Activated T-cell treated with anti-CD3 and anti-CD28 coated beads for 24 hours (primary cell): ENCODE measurements around the gene ARAP1.

Experiments
- DNase-seq: peaks from one replicate; pipeline ENCODE4 v3.0.0-alpha.2; 2020; ENCODE audit warnings: low read depth

ARAP1 gene

DNA sequence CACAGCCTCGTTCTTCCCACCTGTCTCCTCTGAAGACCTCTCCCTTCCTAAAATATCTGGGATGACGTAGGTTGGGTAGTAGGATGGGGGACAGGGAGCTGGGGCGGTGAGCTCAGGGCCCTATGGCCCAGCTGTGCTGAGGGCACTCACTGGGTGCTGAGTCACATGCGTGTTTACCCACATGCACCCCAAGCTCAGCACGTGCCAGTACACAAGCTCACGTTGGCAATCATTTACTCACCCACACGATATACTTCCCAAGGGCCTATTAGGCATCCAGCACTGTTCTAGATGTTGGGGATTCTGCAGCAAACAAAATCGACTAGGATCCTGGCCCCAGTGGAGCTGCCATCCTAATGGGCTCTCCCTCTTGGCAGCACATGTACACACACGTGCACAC lies 28.7 kb downstream of the ARAP1 start:
- no peak for DNase-seq

DNA sequence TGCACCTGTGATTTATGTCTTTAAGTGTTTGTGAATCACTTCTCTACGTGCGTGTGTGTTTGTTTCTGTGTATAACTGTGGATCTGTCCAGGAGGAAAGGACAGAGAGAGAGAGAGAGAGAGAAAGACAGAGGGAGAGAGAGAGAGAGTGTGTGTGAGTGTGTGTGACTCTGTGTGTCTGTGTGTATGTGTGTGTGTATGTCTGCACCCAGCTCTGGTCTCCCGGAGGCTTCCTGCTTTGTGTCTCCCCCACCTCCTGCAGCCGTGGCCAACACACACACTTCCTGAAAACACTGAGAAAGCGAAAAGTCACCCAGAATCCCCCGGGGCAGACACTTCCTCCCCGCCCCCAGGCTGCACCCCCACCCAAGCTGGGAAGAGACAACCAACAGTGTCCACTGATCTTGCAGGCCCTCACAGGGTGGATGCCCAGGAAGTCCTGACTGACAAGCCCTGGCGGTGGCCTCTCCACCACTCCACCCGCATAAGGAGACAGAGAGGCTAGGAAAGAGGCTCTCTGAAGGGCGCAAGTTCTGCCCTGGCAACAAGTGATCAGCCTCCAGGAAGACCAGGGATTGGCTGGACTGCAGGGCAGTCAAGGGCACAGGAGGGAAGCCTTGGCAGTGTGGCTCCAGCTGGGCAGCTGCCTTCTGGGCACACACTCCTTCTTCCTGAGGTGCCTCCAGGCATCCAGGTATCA lies 30.0 kb downstream of the ARAP1 start:
- DNase-seq, result peak; percentile 75

DNA sequence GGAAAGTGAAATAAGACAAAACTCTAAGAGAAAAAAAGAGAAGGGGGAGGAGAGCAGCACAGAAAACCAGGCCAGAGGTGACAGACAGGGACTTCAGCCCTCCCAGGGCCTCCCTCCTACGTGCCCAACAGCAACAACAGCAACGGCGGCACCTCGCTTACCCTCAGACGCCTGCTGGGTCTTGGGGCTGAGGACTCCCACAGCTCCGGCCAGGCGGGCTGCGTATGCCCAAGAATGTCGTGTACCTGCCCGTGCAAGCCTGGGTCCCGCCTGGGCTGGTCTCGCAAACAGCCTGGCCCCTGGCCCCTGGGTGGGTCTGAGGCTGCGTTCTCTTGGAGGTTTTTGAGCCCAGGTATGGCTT lies 30.5 kb downstream of the ARAP1 start:
- DNase-seq, result no peak

DNA sequence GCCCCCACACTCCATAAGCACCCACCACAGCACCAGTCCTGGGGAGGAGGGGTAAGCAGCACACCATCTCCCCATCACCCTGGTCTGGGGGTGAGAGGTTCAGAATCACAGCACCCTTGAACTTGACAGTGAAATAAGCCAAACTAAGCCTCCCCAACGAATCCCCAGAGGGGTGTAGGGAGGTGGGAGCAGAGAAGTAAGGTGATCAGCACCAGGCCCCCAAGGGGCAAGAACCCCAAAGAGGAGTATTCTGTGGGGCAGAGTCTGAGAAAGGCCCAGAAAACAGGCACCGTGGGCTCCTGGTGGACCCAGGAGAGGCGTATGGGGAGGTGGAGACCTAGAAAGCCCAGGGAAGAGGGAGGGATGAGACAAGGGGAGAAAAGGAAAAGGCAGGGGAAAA lies 30.9 kb downstream of the ARAP1 start:
- DNase-seq, result no peak

DNA sequence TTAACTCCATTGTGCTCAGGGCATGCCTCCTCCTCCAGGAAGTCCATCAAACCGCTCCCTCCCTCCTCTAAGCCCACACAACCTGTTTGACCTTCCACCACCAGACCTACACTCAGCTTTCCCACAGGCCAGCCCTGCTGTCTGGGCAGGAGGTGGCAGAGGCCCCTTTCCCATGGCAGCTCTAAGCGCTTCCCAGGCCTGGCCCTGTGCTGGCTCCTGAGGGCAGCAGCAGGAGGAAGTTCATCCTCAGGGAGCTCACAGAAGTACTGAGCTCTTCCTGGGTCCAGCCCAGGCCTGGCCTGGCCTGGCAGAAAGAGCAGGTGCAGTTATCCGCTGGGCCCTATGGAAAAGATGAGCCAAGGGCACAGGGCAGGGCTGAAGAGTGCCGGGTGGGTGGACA lies 31.4 kb downstream of the ARAP1 start:
- no peak for DNase-seq

DNA sequence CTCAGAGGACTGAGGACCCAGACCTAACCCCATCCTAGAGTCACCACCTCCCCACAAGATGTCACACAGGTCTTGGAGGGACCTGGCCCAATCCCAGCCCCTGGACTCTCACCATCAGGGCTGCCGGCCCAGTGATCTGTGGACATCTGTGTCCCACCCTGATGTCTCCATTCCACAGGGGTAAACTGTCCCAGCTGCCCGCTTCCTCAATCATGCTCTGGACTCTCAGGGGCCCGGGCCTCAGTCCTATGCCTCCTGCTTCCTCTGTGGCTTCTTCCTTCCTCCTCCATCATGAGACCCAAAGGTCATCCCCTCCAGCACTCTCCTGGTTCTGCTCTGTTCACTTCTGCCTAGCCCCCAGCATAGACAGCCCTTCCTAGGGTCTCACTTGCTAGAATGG lies 32.2 kb downstream of the ARAP1 start:
- DNase-seq, result no peak

DNA sequence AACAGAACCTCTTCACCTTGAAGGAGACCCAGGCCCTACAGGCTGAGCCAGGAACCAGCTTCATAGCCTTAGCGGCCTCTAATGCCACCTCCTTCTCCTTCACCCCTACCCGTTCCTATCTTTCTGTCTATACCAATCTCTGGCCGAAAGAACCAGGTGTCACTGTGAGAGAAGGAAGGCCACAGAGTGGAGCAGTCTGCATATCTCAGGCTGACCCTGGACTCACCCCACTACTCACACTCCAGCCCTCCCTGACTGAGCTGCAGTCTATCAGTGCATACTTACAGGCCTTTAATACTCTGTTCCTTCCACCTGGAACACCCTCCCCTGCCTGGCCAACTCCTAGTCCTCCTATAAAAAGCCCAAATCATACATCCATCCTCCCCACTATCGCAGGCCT lies 32.7 kb downstream of the ARAP1 start:
- no peak for DNase-seq

DNA sequence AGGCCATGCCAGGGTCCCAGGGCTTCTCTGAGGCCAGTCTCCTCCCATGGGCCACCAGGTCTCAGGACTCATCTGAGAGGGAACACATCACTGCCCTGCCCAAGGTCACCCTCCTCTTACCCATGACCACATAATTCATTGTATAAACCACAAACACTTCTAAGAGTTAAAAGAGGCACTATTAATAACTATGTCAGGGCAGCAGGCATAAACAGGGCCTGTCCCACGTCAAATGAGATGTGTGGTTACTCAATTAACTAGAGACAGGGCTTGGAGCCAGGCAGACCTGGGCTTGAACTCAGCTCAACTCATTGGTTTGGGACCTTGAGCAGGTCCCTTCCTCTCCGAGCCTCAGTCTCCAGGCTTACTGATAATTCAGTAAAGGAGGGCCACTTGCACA lies 33.1 kb downstream of the ARAP1 start:
- DNase-seq, result no peak

DNA sequence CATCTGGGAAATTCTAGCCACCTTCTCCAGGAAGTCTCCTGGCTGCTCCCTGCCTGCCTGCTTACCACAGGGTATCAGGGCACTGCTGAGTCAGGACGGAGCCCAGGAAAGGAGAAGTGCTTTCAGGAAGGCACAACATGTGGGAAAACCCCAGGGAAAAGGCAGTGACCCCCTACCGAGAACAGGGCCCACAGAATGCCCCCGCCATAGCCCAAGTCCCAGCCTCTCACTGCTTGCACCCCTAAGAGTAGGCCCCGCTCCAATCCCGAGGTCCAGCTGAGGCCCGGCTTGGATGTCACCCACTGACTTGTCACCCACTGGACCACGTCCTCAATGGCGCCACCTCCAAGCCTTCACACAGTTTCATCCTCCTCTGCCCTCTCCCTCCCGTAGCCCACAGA lies 34.1 kb downstream of the ARAP1 start:
- DNase-seq, result no peak

DNA sequence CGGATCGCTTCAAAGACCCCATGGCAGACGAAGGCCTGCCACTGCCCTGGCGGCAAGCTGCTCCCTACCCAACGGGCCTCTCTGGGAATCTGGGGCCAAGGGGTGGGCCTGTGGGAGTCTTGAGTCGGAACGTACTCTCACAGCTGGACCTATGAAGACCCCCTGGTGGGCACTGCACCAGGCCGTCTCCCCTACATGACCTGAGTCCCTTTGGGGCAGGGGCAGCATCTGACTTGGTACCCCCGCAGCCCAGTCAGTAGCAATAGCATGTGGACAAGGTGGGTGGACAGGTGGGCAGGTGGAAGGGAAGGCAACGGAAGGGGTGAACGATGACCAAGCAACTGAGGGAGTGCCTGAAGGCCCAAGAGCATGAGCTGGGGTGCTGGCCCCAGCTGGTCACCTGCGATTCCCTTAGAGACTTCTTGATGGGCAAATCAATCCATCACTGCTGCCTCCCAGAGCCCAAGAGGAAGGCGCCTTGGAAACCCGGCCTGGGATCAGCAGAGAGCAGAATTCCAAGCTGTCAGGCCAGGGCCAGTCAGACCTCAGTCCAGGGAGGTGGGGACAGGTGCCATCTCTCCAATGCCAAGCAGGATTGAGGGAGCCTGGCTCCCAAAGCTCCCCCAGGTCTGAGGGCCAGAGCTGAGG lies 35.3 kb downstream of the ARAP1 start:
- no peak for DNase-seq

DNA sequence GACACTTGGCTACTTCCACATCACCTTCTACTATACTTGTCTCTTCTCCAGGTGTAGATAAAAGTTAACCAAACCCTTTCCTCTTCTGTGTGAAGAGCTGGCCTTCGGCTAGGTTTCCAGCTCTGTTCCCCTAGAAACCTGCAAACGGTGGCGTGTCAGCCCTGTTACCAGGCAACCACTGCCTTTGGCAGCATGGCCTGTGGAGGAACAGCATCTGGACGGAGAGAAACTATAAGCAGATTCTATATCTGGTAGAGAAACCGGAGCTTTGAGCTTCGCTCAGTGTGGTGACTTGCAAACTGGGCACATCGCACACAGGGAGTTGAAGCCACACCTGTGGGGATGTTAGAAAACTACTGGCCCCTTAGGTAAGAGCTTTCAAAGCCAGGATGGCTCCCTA lies 35.9 kb downstream of the ARAP1 start:
- DNase-seq, result no peak

DNA sequence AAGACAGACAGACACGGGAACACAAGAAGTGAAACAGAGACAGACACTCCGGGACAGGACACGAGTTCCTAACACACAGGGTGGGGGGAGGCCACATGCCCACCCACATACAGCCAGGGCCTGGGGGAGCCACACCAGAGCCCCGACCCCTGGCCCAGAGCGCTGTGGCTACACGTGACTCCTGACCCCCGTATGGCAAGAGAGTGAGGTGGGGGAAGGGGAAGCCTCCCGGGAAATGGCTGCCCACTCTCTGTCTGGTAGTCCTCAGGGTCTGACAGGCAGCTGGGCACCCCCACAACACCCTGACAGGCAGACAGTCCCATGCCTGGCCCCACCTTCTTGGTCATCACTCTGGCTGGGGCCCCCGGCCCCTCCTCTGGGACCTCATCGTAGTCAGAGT lies 39.4 kb downstream of the ARAP1 start:
- no peak for DNase-seq

DNA sequence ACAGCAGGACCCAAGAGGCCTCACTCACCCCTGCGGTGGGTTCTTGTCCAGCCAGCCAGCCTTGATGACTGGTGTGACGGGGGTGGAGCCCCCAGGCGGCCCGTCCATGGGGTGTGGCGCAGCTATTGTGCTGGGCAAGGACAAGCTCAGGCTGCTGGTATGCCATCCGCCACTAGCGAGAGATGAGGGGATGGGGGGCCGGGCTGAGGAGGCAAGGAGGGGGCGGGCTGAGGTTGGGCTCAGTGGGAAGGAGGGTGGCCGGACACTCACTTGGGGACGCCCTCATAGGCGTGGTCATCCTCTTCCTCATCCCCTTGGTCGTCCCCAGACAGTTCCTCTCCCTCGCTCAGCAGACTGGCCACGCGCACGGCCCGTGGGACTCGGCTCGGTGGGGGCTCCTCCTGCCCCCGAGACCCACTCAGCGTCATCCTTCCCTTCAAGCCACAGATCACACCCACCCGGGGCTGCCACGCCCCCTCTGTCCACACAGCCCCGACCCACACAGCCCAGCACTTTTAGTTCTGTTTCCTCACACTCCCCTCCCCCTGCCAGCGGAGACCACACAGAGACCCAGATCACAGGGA lies 39.9 kb downstream of the ARAP1 start:
- DNase-seq, result no peak

DNA sequence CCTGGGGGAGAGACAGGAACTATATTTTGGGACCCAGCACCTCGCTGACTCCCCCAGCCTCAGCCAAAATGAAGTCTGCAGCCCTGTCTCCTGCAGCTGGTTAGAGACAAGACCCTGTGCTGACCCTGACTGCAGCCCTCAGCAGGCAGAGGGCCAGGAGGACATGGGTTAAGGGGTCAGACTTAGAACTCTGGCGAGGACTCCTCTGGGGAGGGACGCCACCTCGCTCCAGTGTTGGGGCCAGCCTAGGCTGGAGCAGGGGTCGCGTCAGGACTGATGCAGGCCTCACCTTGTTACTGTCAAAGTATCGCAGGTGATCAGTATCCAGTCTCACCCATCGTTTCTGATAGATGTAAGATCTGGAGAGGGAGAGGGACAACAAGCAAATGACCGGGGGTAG lies 41.1 kb downstream of the ARAP1 start:
- no peak for DNase-seq

DNA sequence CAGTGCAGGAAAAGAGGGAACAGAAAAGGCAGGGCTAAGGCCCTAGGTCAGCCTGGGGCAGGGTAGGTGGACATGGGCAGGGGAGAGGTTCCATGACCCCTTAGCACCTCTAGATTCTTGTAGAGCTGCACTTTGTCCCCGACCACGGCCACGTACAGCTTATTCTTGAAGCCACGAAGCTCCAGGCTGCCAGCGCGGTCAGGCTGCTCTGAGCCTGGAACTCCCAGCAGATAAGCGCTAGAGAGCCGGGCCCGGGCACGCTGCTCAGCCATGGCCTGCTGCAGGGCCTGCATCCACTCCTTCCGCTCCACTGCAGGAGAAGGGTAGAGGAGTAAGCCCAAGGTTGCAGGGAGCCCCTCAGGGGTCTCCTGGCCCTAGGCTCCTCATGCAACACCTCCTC lies 41.9 kb downstream of the ARAP1 start:
- no peak for DNase-seq

DNA sequence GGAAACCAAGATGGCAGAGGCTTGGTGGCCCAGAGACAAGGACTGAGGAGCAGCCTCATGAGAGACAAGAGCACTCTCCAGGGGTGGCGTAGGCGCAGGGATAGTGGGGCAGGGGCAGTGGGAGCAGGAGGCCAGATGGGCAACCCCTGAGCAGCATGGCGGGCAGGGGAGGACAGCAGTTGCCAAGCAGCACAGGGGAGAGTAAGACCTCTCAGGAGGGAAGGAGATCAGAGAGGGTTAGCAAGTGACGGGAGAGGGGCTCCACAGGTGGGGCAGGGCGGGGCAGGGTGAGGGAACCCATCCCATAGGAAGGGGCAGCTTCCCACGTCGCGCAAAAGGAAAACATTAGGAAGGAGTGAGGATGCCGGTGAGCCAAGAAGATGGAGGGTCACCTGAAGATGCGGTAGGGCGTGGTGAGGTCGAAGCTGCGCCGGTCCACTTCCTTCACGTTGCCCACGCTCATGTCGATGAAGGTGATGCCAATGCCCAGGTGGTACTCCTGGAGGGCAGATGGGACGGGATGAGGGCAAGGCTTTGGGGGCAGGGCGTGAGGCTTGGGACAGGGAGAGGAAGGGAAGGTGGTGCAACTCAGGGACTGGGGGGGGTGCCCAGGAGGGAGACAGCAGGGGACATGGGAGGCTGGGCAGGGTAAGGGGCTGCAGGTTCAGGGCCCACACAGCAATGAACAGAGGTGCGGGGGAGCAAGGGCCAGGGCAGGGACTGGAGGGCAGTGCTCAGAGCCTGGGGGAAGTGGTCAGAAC lies 42.5 kb downstream of the ARAP1 start:
- DNase-seq, result no peak

DNA sequence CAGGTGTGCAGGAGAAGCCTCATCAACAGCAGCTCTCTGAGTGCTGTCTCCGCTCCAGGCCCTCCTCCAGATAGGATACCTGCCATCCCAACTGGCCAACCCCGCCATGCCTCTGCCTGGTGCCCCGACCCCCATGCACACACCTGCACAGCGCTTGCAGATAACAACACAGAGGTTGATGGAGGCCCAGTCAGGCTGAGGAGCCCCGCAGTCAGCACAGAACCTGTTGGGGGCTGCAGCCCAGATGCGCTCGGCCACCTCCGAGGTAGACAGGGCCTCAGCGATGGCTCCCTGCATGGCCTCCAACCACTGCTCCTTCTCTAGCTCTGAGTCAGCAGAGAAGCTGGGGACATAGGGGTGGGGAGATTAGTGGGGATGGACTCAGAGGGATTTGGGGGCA lies 45.2 kb downstream of the ARAP1 start:
- DNase-seq, result no peak

DNA sequence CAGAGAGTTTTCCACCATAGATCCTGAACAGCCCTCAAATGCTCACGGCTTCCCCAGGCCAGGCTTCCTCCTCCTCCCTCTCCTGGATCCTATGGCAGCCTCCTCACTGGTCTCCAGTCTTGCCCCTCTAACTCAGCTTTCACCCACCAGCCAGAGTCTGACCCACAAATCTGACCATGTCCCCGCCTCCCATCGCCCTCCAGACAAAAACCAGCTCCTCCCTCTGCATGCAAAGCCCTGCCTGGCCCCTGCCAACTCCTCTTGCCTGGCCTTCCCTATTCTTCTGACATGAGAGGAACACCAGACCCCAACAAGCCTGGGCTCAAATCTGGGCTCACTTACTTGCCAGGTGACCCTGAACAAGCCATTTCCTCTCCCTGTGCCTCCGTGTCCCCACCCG lies 45.6 kb downstream of the ARAP1 start:
- no peak for DNase-seq

DNA sequence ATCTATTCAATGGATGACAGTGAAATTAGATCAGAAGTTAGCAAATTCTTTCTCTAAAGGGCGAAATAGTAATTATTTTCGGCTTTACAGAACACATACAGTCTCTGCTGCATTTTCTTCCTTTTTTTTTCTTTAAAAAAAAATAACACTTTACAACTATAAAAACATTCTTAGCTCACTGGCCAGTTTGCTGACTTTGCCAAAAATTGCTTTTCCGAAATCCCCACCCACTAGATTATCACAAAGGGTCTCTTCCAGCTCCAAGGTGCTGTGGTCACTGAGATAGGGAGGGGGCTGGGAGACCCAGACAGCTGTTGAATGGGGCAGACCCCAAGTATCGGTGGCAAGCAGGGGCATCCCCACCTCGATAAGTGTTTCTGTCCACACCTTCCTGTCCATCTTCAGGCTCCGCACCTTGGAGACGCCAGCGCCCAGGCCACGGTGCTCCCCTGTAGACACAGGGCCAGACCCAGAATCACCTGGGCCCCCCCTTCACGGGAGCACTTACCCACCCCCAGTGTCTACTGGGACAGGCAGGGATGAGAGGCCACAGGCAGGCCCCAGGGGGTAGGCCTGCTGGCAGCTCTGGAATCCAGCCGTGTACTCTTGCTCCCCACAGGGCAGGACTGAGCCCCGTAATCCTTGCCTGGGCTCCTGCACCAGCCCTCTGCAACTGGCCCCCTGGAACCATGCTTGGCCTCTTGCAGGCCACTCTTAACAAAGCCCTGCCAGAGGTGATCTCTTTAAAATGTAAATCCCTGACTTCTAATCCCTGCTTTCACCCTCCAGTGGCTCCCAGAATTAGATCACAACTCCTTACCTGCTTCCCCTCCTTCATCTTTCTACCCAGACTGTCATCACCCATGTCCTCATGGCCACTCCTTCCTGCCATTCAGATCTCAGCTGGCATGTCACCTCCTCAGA lies 46.5 kb downstream of the ARAP1 start:
- no peak for DNase-seq

DNA sequence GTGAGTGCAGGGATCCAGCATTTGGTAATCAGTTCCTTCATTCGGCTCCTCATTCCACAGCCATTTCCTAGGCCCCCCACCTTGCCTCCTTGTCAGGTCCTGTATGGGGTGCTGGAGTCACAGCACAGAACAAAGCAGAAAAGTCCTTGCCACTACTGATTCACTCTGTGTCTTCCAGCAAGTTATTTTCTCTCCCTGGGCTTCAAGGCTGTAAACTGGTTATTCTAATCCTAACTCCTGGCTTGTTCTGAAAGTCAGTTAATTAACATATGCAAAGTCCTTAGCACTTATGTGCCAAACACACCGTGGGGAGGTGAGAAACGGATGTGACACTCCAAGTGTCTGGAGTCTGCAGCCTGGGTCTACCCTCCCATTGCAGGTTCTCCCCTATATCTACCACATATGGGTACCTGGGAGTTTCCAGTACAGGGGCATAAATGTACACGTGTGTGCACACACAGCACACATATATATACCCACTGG lies 47.4 kb downstream of the ARAP1 start:
- no peak for DNase-seq

DNA sequence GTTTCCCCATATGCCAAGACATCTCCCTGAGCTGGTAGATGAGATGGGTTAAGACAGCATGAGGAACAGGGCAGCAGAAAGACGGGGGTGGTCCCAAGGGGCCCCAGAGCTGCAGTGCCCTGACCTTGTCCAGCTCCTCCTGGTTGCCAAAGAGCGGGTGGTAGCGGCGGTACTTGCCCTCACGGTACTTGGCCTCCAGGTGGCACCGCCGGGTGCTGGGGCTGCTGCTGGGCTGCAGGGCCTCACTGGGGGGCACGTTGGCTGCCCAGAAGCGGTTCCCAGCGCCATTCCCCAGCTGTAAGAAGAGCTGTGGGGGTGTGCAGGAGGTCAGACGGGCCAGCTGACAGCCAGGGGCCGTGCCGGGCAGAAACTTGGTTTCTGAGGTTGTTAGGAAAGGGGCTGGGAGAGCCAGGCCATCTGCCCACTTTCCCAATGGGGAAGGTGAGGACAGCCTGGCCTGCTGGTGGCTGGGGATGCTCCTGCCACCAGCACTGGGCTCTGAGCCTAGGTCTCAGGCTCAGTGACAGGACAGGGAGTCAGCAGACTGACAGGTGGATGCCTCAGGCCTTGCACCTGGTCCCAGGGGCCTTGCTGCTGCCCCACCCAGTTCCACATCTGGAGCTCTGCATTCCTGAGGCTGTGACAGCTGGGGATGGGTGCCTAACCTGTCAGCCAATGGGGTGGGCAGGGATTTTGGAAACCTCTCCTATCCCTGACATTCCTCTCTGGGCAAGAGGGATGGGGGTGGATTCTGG lies 48.0 kb downstream of the ARAP1 start:
- DNase-seq, result no peak
